HG02981 (cell line): Measurements from ENCODE around the gene APAF1.
"Not testable (repeated sequence)": the region's sequence is repeated elsewhere in the genome, so short reads cannot be mapped to it uniquely, and the experiment has no call there.

Experiments used
- ATAC-seq: cut with Tn5 transposase; IDR thresholded peaks from one replicate; pipeline ENCODE4 v1.9.1; 2021; ENCODE audit warnings: mild to moderate bottlenecking, moderate library complexity; ENCODE audit not compliant: unreplicated experiment

Gene APAF1, protein sequence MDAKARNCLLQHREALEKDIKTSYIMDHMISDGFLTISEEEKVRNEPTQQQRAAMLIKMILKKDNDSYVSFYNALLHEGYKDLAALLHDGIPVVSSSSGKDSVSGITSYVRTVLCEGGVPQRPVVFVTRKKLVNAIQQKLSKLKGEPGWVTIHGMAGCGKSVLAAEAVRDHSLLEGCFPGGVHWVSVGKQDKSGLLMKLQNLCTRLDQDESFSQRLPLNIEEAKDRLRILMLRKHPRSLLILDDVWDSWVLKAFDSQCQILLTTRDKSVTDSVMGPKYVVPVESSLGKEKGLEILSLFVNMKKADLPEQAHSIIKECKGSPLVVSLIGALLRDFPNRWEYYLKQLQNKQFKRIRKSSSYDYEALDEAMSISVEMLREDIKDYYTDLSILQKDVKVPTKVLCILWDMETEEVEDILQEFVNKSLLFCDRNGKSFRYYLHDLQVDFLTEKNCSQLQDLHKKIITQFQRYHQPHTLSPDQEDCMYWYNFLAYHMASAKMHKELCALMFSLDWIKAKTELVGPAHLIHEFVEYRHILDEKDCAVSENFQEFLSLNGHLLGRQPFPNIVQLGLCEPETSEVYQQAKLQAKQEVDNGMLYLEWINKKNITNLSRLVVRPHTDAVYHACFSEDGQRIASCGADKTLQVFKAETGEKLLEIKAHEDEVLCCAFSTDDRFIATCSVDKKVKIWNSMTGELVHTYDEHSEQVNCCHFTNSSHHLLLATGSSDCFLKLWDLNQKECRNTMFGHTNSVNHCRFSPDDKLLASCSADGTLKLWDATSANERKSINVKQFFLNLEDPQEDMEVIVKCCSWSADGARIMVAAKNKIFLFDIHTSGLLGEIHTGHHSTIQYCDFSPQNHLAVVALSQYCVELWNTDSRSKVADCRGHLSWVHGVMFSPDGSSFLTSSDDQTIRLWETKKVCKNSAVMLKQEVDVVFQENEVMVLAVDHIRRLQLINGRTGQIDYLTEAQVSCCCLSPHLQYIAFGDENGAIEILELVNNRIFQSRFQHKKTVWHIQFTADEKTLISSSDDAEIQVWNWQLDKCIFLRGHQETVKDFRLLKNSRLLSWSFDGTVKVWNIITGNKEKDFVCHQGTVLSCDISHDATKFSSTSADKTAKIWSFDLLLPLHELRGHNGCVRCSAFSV (N-terminal part only)

DNA sequence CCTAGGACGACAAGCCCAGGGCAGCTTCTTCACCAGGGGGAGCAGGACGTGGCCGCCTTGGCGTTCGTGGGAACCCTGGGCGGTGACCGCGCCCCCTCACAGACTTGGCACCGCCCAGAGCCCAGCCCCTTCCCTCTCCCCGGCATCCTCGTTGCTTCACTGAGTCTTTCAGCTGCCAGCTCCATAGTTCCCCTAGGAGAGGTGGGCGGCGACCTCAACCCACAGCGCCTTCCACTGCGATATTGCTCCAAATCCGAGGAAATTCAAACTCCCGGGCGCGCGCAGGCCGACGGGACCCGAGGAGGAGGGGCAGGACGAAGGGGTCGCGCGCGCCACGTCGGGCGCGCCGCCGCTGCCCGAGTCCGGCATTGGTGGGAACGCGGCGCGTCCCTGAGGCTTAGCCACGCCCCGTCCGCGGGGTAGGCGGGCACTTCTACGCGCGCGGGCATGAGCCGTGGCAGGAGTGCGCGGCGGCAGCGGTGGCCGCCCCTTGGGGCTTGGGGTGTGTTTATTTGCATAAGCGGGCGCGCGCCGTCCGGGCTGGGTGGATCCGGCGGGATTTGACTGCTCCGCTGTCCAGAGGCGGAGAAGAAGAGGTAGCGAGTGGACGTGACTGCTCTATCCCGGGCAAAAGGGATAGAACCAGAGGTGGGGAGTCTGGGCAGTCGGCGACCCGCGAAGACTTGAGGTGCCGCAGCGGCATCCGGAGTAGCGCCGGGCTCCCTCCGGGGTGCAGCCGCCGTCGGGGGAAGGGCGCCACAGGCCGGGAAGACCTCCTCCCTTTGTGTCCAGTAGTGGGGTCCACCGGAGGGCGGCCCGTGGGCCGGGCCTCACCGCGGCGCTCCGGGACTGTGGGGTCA lies at the start of gene APAF1, which contains the start of gene IKBIP:
TSS of gene APAF1 (plus strand) at position 579 of the 860 bp plus-strand sequence. CDS start 3,070 bp downstream, outside the sequence.
TSS of gene IKBIP (minus strand) at position 77 of the 860 bp plus-strand sequence. CDS start 87 bp downstream, outside the sequence.
- ATAC-seq = peak; percentile 86

DNA sequence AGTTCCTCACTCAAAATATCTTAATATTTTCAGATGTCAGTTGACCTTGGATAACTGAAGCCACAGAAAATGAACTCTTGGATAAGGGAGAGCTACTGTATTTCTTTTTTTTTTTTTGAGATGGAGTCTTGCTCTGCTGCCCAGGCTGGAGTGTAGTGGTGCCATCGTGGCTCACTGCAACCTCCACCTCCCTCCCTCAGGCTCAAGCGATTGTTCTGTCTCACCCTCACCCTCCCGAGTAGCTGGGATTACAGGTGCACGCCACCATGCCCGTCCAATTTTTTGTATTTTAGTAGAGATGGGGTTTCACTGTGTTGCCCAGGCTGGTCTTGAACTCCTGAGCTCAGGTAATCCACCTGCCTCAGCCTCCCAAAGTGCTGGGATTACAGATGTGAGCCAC lies 47.8 kb upstream of the APAF1 start:
- ATAC-seq = not testable (repeated sequence)

DNA sequence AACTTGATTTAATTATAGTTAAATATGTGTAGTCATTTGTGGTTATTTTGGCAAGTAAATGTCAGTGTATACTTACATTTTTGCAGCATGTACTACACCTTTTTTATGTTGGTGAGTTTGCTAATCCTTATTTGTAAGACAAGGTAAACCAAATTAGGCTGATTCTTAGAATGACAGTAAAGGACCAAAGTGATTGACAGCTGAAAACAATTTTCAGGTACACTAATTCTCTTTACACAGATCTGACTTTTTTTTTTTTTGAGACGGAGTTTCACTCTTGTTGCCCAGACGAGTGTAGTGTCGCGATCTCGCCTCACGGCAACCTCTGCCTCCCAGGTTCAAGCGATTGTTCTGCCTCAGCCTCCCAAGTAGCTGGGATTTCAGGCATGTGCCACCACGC lies 43.2 kb upstream of the APAF1 start:
- ATAC-seq = no peak

DNA sequence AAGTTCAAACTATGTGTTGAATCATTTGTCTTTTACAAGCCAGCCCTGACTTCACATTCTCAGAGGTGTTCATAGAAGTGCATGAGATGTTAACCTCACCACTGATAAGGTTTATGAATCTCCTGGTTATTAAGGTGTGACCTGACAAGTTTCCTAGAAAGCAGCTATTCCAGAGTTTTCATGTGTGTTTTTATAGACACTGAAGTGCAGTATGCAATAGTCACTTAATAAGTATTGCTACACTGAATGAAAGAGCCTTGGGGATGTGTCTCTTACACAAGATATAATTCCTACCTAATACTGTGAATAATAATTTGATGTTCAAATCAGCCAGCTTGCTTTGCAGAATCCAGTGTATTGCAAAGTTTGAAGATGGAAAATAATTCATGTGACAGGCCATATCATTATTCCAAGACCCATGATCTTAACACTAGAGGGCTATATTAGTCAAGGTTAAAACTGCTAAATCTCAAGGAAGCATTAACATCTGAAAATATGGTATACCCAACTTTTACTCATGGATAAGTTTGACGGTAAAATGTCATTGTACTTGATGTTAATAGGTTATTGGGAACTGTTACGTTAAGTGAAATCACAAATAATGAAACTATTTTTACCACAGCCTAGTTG lies 38.6 kb upstream of the APAF1 start:
- ATAC-seq = no peak

DNA sequence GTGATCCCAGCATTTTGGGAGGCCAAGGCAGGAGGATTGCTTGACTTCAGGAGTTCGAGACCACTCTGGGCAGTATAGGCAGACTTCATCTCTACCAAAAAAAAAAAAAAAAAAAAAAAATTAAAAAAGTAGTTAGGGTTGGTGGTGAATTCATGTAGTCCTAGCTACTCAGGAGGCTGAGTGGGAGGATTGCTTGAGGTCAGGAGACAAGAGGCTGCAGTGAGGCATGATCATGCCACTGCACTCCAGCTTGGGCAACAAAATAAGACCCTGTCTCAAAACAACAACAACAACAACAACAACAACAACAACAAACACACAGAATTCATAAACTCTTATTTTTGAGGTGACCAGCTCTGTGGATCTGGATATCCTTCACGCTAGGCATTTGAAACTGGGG lies 34.5 kb upstream of the APAF1 start:
- no peak for ATAC-seq

DNA sequence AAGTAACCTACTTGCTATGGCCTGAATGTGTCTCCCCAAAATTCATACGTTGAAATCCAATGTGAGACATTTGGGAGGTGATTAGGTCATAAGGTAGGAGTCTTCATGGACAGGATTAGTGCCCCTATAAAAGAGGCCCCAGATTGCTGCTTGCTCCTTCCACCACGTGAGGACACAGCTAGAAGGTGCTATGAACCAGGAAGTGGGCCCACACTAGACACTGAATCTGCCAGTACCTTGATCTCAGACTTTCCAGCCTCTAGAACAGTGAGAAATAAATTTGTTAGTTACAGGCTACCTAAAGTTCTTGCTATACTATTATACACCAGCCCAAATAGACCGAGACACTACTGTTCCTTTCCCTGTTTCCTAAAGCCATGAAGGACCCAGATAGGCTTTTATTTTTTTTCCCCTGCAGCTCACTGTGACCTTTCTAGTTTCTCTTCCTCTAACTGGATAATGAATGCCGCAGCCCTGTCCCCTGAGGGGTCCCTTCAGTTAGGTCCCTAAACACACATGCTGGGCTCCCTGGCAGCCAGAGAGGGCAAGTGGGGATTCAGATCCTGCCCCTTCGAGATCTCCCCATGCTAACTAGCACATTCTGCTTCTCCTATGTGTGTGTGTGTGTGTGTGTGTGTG lies 32.3 kb upstream of the APAF1 start:
- peak; percentile 90 for ATAC-seq

DNA sequence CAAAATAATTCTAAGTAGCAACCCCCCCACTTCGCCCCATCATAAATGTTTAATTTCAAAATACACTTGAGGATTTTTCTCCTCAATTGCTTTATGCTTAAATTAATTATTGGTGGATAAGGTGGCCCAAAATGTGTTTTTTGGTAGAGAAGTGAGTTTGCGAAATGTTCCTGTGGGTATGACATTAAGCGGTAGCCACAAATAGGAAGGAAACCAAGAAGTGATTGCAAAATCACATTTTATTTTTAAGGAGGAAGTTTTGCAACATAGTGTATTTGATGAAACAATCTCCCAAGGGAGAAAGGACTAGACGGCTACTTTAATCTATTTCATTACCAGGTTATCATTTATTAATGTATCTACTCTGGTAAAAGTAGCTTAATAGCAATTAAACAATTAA lies 26.1 kb upstream of the APAF1 start:
- ATAC-seq = no peak

DNA sequence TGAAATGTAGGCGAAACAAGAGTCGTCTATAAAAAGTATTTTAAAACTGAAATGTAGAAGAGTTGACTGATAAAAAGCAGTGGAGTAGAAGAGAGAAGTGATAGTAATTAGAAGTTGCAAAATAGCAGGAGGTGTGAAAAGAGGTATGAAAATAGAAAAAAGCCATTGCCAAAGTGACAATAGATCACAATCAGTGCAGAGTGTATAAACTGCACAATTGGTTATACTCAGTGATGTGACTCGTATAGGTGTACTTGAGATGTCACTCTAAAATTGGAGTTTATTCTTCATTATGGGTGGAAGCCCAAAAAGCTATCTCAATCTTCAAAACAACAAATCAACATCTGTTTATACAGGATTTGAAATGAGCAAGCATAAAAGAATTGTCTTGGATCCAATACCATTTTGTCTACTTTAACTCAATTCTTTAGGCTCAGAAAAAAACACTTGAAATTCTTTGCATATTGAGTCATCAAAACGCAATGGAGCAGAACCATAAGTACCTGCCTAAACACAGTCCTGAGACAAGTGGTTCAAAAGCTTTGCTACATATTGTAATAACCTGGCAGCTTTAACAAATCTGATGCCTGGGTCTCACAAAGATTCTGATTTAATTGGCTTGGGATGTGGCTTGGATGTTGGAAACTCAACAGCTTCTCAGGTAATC lies 9.3 kb upstream of the APAF1 start:
- peak; percentile 85 for ATAC-seq

DNA sequence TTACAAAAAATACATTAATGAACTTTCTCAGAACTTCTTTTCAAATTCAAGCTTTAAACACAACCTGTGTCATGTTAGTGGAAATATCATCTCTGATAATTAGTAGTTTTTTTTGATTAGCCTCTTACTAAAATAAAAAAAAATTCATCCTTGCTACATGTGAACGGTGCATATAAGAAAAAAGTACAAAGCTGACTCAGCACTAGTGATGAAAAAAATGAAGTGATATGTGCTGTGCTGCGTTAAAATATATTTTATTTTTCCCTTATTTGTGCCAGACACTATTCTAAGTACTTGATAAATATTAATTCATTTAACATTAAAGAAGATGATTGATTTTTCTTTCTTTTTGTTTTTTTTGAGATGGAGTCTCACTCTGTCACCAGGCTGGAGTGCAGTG lies 8.0 kb upstream of the APAF1 start:
- ATAC-seq = no peak

DNA sequence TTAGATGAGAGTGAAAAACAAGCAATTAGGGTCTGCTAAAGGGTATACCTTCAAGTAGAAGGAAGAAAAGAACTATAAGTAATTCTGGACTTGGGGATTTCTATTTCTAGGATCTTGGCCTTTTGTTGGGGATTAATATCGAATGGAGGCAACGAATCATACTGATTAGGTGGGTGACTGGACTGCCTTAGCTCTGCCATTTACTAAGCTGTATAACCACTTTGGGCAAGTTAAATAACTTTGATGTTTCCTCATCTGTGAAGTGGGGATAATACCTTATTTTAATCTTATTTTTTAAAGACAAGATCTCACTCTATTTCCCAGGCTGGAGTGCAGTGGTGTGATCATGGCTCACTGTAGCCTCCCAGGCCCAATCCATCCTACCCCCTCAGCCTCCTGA lies 7.1 kb upstream of the APAF1 start:
- ATAC-seq = no peak

DNA sequence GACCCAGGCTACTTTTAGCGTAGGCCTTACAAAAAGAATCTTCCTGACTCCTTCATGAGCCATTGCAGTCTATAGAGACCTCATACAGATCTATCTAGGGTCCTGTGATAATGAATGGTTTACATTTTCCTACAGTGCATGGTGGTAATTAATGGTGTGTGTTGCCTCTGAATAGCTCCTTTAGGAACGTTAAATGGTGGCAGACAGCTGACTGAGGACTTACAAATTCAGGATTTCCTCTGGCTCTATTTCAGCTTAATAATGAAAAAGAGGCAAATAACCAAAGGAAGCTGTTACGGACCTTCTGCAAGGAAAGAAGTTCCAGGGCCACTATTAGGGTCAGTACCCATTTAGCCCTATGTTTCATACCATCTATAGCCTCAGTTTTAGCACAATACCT lies 5.6 kb upstream of the APAF1 start:
- no peak for ATAC-seq

DNA sequence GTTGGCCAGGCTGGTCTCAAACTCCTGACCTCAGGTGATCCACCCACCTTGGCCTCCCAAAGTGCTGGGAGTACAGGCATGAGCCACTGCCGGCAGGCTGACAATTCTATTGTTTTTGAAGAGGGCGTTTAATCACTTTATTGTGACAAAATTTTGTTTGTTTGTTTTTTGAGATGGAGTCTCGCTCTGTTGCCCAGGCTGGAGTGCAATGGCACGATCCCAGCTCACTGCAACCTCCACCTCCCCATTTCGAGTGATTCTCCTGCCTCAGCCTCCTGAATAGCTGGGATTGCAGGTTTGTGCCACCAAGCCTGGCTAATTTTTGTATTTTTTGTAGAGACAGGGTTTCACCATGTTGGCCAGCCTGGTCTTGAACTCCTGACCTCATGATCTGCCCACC lies 2.3 kb upstream of the APAF1 start:
- ATAC-seq = not testable (repeated sequence)

DNA sequence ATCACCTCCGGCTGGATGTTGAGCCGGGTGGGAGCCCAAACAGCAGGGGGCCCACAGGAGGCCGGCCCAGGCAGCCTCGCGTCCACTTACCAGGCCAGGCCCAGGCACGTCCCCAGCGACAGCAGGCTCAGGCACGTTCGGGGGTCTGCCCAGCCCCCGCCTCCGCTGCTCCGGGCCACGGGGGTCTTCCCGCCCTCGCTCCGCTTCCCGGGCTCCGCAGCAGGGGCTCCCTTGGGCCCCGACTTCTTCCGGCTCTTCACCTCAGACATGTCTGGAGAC lies 718 bp upstream of the APAF1 start:
- peak; percentile 6 for ATAC-seq

DNA sequence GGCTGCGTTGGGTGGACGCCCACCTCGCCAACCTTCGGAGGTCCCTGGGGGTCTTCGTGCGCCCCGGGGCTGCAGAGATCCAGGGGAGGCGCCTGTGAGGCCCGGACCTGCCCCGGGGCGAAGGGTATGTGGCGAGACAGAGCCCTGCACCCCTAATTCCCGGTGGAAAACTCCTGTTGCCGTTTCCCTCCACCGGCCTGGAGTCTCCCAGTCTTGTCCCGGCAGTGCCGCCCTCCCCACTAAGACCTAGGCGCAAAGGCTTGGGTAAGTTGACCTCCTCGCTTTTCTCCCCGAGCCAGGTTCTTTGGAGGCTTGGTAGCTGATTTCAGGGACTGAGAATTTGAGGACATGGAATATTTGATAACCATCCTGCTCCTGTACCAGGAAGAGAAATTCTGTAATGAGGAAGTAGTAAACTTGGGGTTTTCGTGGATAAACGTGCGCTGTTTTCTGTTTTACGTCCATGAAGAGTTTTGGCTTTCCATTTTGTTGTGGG lies 530 bp downstream of the APAF1 start:
- ATAC-seq = no peak

DNA sequence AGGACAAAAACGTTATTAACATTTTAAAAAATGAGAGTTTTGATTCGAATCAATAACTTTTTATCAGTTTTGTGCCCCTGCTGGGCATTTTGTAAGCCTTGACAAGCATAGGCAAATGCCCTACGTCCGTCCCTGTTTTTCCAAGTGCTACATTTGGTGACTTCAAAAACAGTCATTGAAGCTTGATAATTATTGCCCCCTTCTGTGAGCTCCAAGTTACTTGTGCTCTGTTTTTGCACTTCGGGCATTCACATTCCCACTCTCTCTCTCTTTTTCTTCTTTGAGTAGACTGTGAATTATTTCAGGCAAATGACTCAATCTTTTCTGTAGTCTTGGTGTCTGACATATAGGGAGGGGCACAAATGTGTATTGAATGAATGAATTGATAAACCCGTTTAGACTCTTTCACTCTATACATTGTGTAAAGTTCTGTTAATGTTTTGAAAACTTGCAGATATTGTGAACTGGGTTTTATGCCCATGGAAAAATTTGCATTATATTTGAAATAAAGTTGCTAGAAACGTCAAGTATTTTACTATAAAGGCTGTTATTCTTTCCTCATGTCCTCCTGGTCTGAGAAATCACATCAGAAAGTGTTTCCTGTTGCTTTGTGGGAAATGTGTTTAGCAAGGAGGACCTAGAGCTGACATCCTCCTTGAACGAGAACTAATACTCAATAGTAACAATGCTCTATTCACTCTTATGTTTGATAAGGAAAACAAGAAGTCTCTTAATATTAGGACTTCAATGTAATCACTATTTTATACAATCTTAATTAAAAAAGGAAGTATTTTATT lies 1.4 kb downstream of the APAF1 start:
- no peak for ATAC-seq

DNA sequence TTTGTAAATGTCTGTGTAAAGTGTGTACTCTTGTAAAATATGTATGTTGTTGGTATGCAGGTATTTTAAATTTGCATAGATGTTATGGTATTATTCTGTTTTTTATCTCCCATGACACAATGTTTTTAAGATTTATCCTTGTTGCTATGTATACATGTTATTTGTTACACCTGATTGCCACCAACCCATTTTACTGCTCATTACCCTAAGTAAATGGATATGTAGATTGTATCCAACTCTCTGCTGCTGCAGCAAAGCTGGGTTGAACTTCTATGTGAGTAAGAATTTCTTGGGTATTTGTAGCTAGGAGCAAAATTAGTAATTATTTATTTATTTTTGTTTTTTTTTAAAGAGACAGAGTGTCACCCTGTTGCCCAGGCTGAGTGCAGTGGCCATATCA lies 6.2 kb downstream of the APAF1 start:
- no peak for ATAC-seq

DNA sequence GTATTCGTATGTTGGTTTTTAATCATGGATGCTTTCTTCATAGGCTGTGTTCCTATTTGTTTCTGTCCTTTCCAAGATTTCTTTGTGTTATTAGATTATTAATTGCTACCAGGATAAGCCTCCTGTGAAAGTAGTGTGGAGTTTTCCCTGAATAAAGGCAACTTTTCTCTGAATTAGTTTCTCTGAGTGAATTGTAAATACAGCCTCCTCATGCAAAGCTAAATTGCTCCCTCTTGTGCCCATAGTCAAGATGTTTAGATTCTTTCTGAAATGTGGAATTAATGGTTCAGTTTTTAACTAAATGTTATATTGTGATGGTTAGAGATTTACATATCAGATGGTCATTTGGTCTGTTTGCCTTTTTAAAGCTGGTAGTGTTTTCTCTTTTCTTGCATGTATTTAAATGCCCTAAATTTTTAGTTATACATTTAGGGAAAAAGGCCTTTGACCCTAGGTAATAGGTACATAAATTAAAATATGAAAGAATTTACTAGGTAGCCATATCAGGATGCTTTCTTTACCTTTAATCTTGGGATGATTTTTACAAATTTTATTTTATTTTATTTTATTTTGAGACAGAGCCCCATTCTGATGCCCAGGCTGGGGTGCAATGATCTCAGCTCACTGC lies 8.9 kb downstream of the APAF1 start:
- no peak for ATAC-seq
